Measurements from ENCODE around the gene THSD7A.

THSD7A gene

DNA sequence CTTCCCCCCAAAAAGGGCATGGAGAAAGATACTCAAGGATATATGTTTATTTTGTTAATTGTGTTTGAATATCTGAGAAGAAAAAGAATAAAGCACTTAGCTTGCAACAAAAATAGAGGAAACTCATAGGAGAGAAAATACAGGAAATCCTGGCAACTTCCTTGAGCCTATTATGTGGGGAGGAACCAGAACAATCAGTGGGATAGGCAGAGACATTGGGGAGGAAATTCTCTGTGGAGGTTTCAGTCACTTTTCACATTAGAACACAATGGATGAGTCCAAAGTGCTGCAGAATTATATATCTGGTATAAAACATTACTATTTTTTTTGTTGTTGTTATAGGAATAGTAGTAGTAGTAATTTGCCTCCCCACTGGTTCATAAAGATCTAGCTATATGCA, 240.1 kb downstream of the THSD7A start:
- Histone ChIP-seq H3K27me3 (replicated peaks; ENCODE audit: control insufficient read depth, insufficient read depth, low read length) (no peaks in the 10 kb centered on the region), H3K4me3 (replicated peaks; ENCODE audit: low read depth, low read length) (no peak overlapping the region), H3K36me3 (ENCODE audit: control insufficient read depth, insufficient read depth, low read length) (no peaks in the 10 kb centered on the region)
- DNase-seq (ENCODE audit: extremely low read depth, insufficient read length), result no peak
- TF ChIP-seq, protein P1, sequence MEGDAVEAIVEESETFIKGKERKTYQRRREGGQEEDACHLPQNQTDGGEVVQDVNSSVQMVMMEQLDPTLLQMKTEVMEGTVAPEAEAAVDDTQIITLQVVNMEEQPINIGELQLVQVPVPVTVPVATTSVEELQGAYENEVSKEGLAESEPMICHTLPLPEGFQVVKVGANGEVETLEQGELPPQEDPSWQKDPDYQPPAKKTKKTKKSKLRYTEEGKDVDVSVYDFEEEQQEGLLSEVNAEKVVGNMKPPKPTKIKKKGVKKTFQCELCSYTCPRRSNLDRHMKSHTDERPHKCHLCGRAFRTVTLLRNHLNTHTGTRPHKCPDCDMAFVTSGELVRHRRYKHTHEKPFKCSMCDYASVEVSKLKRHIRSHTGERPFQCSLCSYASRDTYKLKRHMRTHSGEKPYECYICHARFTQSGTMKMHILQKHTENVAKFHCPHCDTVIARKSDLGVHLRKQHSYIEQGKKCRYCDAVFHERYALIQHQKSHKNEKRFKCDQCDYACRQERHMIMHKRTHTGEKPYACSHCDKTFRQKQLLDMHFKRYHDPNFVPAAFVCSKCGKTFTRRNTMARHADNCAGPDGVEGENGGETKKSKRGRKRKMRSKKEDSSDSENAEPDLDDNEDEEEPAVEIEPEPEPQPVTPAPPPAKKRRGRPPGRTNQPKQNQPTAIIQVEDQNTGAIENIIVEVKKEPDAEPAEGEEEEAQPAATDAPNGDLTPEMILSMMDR (IDR thresholded peaks at IDR 0.05; ENCODE audit: insufficient read depth, low read length, poor library complexity, severe bottlenecking), result no peak

DNA sequence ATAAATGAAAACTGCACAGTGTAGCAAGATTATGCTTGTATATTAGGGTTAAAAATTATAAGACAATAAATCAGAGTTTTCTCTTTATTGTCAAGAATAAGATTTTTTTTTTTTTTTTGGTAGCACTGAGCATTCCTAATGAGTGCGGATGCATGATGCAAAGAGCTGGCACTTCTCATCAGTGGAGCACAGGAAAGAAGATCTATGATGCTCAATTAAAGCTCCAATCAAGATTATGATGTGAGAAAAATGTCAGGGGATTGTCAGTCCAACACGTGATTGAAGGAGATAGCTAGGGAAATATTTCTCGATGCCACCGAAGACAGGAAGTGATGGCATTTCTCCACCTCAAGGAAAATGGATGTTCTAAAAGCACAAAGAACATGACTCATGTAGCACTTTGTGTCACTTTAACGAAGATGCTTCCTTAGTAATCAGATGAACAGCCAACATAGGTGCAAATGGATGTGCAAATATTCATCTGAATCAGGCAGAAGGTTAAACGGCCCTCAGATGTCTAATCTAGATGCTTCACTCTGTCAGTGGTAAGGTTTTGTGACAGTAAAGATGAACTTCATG, 240.9 kb downstream of the THSD7A start:
- DNase-seq (ENCODE audit: extremely low read depth, insufficient read length), result no peak
- H3K27me3 ChIP-seq (replicated peaks; ENCODE audit: control insufficient read depth, insufficient read depth, low read length), result no peaks in the 10 kb centered on the region
- TF ChIP-seq, protein P1 (IDR thresholded peaks at IDR 0.05; ENCODE audit: insufficient read depth, low read length, poor library complexity, severe bottlenecking), result no peak
- no peak overlapping the region for H3K4me3 ChIP-seq (replicated peaks; ENCODE audit: low read depth, low read length)
- no peaks in the 10 kb centered on the region for H3K36me3 ChIP-seq (ENCODE audit: control insufficient read depth, insufficient read depth, low read length)

DNA sequence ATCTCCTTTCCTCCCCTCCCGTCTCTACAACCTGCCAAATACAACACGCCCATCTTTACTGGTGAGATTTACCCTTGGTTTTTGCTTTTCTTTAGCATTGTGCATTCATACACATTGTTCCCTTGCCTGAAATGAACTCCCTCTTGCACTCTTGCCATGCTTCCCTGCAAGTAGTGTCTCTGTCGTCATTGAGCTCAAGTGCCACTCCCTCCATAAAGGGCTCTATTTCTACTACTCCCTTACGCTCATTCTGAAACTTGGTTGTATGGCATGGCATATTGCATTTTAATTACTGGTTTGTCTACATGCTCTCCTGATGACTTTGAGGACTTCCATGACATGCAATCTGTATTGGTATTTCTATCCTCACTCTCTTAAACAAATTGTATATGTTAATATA, 242.7 kb downstream of the THSD7A start:
- Histone ChIP-seq H3K4me3 (replicated peaks; ENCODE audit: low read depth, low read length) (no peak overlapping the region), H3K36me3 (ENCODE audit: control insufficient read depth, insufficient read depth, low read length) (no peaks in the 10 kb centered on the region), H3K27me3 (replicated peaks; ENCODE audit: control insufficient read depth, insufficient read depth, low read length) (no peaks in the 10 kb centered on the region)
- no peak for DNase-seq (ENCODE audit: extremely low read depth, insufficient read length)
- TF ChIP-seq, protein P1 (IDR thresholded peaks at IDR 0.05; ENCODE audit: insufficient read depth, low read length, poor library complexity, severe bottlenecking), result no peak

DNA sequence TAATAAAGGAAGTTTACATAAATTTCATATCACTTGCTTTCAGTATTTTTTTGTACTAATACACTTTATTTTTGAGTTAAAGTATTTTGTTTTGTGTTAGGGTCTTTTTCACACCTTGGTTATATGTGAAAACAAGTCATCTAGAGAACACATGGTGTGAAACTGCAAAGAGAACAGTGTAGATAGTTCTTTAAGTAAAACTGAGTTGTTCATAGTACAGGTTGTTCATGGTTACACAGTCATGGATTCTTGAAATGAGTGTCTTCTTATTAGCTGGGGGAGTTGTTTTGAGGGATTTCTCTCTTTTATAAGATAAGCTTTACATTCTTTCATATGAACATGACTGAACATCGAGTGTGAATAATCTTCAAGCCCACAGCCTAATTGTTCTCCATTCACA, 244.2 kb downstream of the THSD7A start:
- Histone ChIP-seq H3K36me3 (ENCODE audit: control insufficient read depth, insufficient read depth, low read length) (no peaks in the 10 kb centered on the region), H3K27me3 (replicated peaks; ENCODE audit: control insufficient read depth, insufficient read depth, low read length) (no peaks in the 10 kb centered on the region), H3K4me3 (replicated peaks; ENCODE audit: low read depth, low read length) (no peak overlapping the region)
- peak; percentile 15 for DNase-seq (ENCODE audit: extremely low read depth, insufficient read length)
- TF ChIP-seq, protein P1 (IDR thresholded peaks at IDR 0.05; ENCODE audit: insufficient read depth, low read length, poor library complexity, severe bottlenecking), result no peak

DNA sequence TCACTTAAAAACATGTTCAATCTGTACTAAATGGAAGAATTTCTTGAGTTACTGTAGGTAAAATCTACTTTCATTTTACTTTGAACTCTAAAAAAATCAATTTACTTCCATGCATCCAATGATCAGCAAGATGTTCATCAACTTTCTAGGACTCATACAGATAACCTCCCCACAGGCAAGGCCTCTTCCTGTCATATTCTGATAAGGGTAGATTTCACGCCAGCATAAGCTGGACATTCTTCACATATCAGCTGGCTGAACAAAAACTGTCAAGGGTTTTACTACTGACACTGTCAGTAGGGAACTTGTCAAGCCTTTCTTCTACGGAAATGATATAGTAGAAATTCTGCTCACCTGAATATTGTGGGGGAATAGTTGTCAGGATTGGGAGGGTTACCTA, 244.9 kb downstream of the THSD7A start:
- DNase-seq (ENCODE audit: extremely low read depth, insufficient read length), result no peak
- Histone ChIP-seq H3K36me3 (ENCODE audit: control insufficient read depth, insufficient read depth, low read length) (no peaks in the 10 kb centered on the region), H3K27me3 (replicated peaks; ENCODE audit: control insufficient read depth, insufficient read depth, low read length) (no peaks in the 10 kb centered on the region), H3K4me3 (replicated peaks; ENCODE audit: low read depth, low read length) (no peak overlapping the region)
- TF ChIP-seq, protein P1 (IDR thresholded peaks at IDR 0.05; ENCODE audit: insufficient read depth, low read length, poor library complexity, severe bottlenecking), result no peak

All from GM06990 (cell line).